GM21447 (cell line): ENCODE data around the gene GOLT1A.

Experiments used
- ATAC-seq: cut with Tn5 transposase; IDR thresholded peaks from one replicate; pipeline ENCODE4 v1.9.1; 2021; ENCODE audit not compliant: unreplicated experiment

GOLT1A gene

DNA sequence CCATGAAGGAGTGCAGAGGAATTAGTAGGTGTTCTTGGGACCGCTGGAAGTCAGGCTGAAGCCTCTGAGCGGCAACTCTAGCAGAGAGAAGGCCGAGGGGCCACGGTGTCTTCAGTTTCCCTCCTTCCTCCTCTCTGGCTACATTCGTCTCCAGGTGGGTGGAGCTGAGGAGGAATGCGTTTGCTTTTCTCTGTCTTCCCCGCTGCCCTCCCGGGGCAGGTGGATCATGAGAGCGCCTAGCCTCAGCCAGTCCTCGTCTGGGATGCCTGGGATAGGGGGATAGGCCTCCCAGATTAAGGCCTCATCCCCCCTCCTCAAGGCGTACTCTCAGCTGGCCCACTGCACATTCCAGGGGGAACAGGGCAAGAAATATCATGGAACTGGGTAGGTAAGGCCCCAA, 7.5 kb upstream of the GOLT1A start:
- no peak for ATAC-seq

DNA sequence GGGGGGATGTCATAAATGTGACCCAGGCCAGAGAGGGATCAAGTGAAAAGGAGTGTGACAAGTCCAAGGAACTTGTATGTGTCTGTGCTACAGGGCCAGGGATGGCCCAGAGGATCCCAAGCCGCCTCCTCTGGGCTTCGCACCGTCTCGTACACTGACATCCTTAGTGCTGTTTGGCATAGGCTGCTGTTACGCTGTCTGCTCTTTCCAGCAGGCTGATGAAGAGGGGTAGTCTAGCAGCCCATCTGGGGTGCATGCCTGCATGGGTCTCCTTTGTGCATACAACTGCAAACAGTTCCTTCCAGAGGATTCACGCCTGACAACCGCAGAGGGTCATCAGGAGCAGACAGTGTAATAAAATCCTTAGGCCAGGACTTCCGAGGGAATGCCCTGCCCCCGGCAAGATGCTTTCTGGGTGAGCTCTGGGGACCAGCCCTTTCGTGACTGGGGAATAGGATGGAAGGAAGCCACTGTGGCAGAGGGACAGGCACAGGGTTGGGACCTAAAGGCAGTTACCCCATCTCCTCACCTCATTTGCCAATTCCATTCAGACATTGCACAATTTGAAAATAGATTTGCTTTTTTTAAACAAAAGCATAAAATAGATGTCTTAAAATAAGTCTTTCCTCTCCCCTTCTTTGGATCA, 6.3 kb upstream of the GOLT1A start:
- ATAC-seq = no peak

GRCh38 chr1:204218552-204218951, 4.8 kb upstream of the GOLT1A start:
- no peak for ATAC-seq

GRCh38 chr1:204217648-204218000, 3.8 kb upstream of the GOLT1A start:
- ATAC-seq = no peak

DNA sequence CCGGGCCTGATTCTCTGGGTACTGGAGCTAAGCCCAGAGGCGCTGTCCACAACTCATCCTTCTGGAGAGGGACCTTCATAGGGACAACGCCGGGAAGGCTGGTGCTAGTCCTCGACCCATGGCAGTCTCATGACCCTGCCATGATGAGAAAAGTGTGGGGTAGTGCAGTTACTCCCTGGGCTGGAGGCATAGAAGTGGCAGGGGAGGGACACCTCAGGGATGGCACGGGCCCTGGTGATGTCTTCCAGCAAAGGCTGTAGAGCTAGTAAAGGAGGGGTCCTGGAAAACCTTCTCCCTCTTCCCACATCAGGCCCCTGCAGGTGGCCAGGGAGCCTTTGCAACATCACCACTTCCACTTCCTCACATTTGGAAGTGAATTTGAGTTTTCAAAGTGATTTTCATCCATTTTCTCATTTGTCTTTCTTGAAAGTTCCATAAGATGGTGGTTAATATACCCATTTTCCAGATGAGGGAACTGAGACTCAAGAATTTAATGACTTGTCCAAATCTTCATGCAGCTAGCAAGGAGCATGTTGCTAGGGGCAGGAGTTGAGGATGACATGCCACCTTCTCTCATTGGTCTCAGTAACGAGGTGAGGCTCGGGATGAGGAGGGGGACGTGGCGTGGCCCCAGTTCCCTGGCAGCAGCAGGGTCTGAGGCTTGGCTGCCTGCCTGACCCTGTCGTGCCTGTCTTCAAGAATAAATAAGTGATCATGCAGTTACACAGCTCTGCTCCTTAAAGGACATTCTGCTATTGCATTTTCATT, 3.3 kb upstream of the GOLT1A start:
- ATAC-seq = no peak

GRCh38 chr1:204216236-204216635, 2.4 kb upstream of the GOLT1A start:
- ATAC-seq = no peak

- ATAC-seq = no peak
Observed at GRCh38 chr1:204212715-204213114, 1.1 kb downstream of the GOLT1A start.

DNA sequence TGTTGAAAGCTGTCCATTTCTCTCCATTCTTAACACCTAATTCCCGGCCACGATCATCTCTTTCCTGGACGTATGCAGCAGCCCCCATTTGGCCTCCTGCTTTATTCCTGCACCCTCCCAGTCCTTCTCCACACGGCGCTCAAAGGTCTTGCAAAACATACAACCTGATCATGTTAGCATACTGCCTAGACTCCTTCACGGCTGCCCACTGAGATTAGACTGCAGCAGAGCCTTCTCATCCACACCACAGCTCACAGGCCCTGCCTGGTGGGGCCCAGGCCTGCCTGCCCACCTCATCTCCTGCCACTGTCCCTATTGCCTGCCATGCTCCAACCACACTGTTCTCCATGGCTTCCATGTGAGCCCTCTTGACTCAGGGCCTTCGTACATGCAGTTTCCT, 2.7 kb downstream of the GOLT1A start:
- no peak for ATAC-seq

GRCh38 chr1:204207136-204207616, 6.6 kb downstream of the GOLT1A start:
- ATAC-seq = no peak

DNA sequence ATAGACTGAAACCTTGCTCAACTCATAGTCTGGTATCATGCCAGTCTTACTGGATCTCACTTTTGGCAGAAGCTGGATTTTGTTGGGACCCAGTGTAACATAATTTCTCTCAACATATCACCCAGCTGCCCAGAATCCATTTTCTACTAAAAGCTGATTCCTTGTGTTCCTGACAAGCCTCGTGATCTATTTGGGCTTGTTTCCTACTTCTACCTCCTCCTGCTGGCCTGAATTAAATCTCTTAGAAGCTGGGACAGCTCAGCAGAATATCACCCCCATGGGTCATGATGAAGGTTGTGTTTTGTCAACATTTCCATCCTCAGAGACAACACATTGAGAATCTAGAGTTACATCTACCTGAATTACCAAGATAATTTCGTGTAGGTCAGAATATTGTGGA, 7.7 kb downstream of the GOLT1A start:
- ATAC-seq = no peak

- no peak for ATAC-seq
Observed at GRCh38 chr1:204205486-204205885, 8.3 kb downstream of the GOLT1A start.

- no peak for ATAC-seq
Observed at GRCh38 chr1:204204944-204205343, 8.8 kb downstream of the GOLT1A start.

GRCh38 chr1:204203206-204203767, 10.5 kb downstream of the GOLT1A start:
- ATAC-seq = no peak

GRCh38 chr1:204202481-204202880, 11.3 kb downstream of the GOLT1A start:
- no peak for ATAC-seq

- no peak for ATAC-seq
Observed at GRCh38 chr1:204201348-204202040, 12.3 kb downstream of the GOLT1A start.

GRCh38 chr1:204199579-204199978, 14.2 kb downstream of the GOLT1A start:
- no peak for ATAC-seq

DNA sequence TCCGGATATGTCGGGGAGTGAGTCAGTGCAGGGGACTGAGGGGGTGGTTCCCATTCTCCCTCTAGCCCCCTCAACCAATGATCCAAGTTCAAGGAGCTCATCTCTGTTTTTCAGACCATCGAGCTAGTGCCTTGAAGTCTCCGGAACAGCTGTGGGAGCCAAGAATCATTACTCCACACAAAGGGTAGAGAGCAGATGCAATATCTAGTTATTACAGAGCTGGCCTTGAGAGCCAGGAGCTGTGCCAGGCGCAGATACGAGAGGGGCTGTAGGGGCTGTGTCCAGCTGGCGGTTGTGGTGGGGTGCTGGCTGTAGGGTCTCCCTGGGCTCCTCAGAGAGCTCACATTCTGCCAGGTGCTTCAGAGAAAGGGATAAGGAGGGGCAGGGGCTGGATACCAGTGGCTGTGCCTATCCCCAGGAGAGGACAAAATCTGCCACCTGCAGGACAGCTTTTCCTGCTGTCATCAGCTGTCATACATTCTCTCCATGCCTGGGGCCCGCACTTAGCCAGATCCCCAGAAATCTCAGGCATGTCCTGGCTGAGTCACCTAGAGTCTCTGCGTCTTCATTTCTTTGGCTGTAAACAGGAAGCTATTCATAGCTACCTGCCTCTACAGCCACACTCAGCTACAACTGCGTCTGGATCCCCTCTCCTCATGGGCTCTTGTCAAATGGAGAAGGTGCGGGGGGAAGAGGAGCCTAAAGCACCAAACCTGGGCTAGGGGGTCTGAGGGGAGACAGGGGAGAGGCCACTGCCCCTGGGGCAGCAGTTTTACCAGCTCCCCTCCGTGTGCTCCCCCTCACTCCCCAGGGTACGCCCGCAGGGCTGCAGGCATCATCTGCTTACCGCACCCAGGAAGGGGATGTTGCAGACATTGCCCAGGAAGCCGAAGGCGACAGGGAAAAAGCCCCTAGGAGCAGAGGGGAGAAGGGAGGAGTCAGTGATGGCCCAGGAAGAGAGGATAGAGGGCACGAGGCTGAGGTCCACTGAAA, 15.1 kb downstream of the GOLT1A start:
- no peak for ATAC-seq

DNA sequence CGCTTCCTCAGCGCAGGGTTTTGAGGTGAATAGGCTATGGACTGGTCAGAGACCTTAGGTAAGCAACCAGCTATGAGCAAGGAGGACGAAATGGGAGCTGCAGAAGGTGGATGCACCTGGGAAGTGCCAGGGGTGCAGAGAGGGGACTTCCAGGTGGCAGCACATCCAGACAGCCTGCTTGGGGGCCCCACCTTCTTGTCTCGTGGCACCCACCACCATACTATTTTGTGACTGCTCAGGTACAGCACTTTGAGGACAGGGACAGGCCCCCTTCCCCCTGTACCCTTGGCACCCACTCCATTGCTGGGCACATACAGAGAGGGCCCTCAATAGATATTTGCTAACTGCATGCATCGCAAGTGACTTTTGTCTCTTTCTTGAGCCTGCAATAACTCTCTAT, 16.7 kb downstream of the GOLT1A start:
- no peak for ATAC-seq

GRCh38 chr1:204196068-204196795, 17.6 kb downstream of the GOLT1A start, which contains the start of gene KISS1:
TSS of gene KISS1 (minus strand) at chr1:204196491. CDS start at chr1:204192876, 3,615 bp downstream.
- ATAC-seq = no peak

DNA sequence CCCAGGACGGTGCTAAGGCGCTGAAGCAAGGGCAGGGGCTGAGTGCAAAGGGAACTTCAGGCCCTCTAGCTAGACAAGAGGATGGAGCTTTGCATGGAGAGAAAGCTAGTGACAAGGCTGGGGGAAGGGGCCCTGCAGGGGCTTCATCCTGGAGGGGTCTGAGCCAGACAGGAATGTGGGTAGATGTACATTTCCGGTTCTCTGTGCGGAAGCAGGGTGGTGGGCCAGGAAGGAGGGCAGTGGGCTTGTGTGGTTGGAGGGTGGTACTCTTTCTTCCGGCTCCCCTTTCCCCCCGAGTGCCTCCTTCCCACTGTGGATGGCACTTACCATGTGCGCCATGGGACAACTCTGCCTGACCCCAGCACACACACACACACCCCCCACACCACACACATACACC, 19.0 kb downstream of the GOLT1A start:
- no peak for ATAC-seq
